UCSD-AML1 (cell line): ENCODE data around the gene KLK5.

Experiments used
- DNase-seq: peaks from one replicate; lab custom pipeline; 2025; ENCODE audit not compliant: unreplicated experiment; lab: John Stamatoyannopoulos, UW

KLK5 gene

DNA sequence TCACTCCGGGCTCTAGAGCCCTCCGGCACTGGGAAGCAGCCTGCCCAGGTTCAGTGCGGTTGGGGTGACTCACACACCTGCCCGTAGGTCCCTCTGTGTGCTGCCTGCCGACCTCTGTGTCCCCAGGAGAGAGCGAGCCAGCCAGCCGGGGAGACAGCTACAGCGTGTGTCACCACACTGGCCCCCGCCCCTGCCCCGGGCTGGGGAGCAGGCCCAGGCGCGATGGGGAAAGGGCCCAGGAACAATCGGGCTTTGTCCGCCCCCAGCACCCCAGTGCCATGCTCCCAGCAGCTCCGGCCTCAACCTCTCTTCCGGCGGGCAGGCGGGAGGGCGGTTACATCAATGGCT lies 16.5 kb upstream of the KLK5 start, which contains the start of gene KLK6:
Gene KLK6, minus strand, starts transcription at position 179 of the 348 bp plus-strand sequence. CDS start 1,487 bp downstream, outside the sequence.
- DNase-seq = no peak

GRCh38 chr19:50968716-50969412 lies 16.0 kb upstream of the KLK5 start:
- no peak for DNase-seq

- DNase-seq = no peak
Observed at GRCh38 chr19:50967929-50968715, 15.3 kb upstream of the KLK5 start.

DNA sequence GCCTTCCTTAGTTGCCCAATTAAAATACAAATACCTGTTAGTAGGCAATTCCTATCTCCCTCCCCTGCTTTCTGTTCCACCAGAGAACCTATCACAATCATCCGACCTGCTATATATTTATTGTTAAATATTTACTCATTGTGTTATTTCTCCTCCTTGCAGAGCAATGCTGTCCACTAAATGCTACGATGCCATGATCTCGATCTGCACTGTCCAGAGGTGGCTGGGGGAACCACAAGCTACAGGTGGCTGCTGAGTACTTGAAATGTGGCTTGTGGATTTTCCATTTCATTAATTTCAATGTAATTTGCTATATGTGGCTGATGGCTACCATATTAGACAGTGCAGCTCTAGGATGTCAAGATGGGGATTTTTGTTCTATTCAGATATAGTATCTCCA lies 11.4 kb upstream of the KLK5 start:
- DNase-seq = no peak

GRCh38 chr19:50963381-50963780 lies 10.5 kb upstream of the KLK5 start:
- no peak for DNase-seq

- DNase-seq = no peak
Observed at GRCh38 chr19:50962245-50962644, 9.4 kb upstream of the KLK5 start.

DNA sequence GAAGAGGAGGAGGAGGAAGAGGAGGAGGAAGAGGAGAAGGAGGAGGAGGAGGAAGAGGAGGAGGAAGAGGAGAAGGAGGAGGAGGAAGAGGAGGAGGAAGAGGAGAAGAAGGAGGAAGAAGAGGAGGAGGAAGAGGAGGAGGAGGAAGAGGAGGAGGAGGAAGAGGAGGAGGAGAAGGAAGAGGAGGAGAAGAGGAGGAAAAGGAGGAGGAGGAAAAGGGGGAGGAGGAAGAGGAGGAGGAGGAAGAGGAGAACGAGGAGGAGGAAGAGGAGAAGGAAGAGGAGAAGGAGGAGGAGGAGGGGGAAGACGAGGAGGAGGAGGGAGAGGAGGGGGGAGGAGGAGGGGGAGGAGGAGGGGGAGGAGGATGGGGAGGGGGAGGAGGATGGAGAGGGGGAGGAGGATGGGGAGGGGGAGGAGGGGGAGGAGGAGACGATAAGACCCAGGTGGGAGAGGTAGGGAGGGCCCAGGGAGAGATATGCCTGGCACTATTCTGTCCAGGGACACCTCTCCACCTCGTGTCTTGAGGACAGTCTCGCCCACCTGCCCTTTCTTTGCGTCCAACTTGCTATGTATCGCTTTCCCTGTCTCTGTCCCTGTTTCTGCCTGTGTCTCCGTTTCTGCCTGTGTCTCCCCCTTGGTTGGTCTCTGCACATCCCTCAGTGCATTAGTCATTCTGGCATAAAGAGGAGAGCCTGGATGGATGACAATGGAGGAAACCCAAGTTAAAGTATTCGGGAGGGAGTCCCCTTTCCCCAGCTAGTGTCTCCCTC lies 7.1 kb upstream of the KLK5 start:
- no peak for DNase-seq

DNA sequence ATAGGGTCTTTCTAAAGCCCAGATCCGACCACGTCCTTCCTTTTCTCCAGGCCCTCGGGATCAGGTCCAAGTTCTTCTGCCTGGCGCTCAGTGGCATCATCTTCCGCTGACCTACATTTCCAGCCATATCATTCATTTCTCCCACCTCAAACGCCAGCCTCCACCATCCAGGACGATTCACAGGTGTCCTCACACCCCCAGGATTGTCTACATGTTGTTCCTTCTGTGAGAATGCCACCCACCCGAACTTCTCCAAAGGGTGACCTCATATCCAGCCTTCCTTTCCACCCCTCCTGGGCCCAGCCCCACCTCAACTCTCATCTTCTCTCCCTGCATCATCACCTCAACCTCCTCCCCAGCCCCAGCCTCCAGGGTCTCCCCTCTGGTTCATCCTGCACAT lies 4.7 kb upstream of the KLK5 start:
- no peak for DNase-seq

DNA sequence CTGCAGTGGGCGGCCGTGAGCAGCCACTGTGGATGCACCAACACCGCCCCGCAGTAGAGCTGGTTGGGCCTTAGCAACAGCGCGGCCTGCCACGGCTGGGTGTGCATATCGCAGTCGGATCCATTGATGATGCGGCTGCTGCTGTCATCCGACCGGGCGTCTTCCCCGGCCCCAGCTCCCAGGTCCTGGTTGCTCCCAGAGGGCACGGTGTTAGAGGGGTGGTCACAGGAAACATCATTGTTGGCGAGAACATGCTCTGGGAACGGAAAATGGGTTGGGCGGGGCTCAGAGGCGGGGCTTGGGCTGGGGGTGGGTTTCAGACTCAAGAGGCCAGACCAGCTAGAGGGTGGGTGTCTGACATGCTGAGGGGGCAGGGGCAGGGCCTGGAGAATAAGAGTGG lies 3.0 kb downstream of the KLK5 start:
- DNase-seq = no peak

GRCh38 chr19:50947123-50947522 lies 5.7 kb downstream of the KLK5 start:
- DNase-seq = no peak

DNA sequence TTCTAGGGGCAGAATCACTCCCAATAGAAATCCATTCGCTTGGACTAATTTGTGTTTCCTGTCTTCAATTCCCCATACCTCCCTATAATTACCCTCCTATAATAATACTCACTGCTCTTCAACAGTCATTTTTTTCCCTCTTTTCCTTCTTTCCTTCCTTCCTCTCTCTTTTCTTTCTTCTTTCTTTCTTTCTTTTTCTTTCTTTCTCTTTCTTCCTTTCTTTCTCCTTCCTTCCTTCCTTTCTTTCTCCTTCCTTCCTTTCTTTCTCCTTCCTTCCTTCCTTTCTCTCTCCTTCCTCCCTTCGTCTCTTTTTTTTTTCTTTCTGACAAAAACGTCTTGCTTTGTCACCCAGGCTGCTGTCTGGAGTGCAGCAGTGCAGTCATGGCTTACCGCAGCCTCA lies 8.0 kb downstream of the KLK5 start:
- no peak for DNase-seq

- no peak for DNase-seq
Observed at GRCh38 chr19:50943074-50943828, 9.6 kb downstream of the KLK5 start.

- DNase-seq = no peak
Observed at GRCh38 chr19:50939596-50939995, 13.2 kb downstream of the KLK5 start.

DNA sequence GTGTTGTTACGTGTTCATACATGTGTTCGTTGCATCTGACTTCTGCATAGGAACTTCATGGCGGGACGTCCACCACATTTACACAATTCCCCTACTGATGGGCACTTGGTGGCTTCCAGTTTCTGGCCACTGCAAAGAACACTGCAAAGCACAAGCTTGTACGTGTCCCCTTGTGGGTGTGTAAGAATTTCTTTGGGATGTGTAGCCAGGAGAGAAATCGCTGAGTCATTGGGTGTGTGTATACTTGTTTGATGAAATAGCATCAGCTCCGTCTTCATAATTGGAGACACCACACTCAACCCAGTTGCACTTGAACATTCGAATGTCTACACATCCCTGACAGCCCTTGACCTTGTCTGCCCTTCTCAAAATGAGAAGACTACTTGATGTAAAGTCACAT lies 19.2 kb downstream of the KLK5 start:
- DNase-seq = no peak

DNA sequence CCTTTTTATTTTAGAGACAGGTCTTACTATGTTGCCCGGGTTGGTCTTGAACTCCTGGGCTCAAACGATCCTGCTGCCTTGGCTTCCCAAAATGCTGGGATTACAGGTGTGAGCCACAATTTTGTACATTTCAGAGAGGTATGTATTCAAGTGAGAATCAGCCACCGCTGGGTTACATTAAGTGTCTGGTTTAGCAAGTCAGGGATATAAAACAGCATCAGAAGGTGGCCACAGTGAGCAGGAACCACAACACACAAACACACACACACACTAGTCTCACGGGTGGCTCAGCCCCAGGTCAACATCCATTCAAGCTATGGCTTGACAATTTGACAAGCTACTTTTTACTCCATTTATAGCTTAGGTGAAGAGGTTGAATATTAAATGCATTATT lies 20.2 kb downstream of the KLK5 start:
- no peak for DNase-seq

GRCh38 chr19:50932018-50932689 lies 20.7 kb downstream of the KLK5 start:
- no peak for DNase-seq

DNA sequence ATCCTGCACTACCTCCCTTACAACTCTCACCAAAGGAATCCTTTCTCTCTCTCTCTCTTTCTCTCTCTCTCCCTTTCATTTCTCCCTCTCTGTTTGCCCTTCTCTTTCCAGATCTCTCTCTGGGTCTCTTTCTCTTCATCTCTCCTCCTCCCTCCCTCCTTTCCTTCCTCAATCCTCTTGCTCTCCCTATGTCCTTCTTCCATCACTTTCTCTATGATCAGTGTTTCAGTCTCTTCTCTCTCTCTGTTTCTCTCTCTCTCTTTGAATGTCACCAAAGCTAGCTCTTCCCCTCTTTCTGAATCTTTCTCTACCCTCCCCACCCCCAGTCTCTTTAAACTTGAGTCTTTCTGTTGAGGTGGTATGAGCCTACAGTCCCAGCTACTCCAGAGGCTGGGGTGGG lies 21.8 kb downstream of the KLK5 start:
- DNase-seq = no peak

GRCh38 chr19:50928831-50929230 lies 24.0 kb downstream of the KLK5 start:
- DNase-seq = no peak

GRCh38 chr19:50926144-50926543 lies 26.7 kb downstream of the KLK5 start:
- DNase-seq = no peak

- DNase-seq = no peak
Observed at GRCh38 chr19:50925734-50926133, 27.1 kb downstream of the KLK5 start.

- DNase-seq = no peak
Observed at GRCh38 chr19:50924586-50924985, 28.3 kb downstream of the KLK5 start.
